ENCODE measurements around the gene NXPH2.
A peak's percentile ranks its signal among the peaks of the same experiment; 100 is the strongest.

The NXPH2 gene

GRCh38 chr2:138630164-138630563 is 150.0 kb downstream of the NXPH2 start:
- DNase-seq, result no peak
- CTCF ChIA-PET, result interaction anchor here (1.1 kb wide), 1 partner anchor 11 kb away, joined by 3 read pairs; no protein-coding TSS in a partner anchor
- 89% methylated on average over 1 of the region's 2 CpGs for WGBS (ENCODE audit: insufficient coverage)

GRCh38 chr2:138626148-138626547 is 154.0 kb downstream of the NXPH2 start:
- DNase-seq, result peak in 2 of 3 donors; percentile 46 to 63
- no peaks in the 10 kb centered on the region for H3K27me3 ChIP-seq (replicated peaks in 2 of 5; ENCODE audit: control insufficient read depth in 4 of 5, insufficient read depth in 5 of 5, low read length in 4 of 5)
- POLR2A ChIA-PET, result no interaction called here
- H3K9me3 ChIP-seq (ENCODE audit: control extremely low read depth in 1 of 5, control insufficient read depth in 4 of 5, insufficient read depth in 2 of 5, low read depth in 1 of 5, low read length in 4 of 5), result no peaks in the 10 kb centered on the region
- CTCF ChIA-PET, result no interaction called here
- 100% methylated on average over 1 of the region's 1 CpG for WGBS (ENCODE audit: insufficient coverage)
- no peak overlapping the region for H3K27ac ChIP-seq (ENCODE audit: insufficient read depth in 1 of 2, low read depth in 1 of 2, low read length in 2 of 2, poor library complexity in 1 of 2, severe bottlenecking in 2 of 2)
- peaks cover 0 to 12% (median 9%) of the 10 kb centered on the region in 4 experiments for H3K4me1 ChIP-seq (ENCODE audit: control extremely low read depth in 1 of 4, control insufficient read depth in 4 of 4, insufficient read depth in 4 of 4, low read length in 3 of 4)
- H3K36me3 ChIP-seq (ENCODE audit: control insufficient read depth in 4 of 4, insufficient read depth in 4 of 4, low read length in 3 of 4), result no peaks in the 10 kb centered on the region
- no peak overlapping the region for H3K4me3 ChIP-seq (ENCODE audit: control insufficient read depth in 1 of 7, extremely low read depth in 1 of 7, insufficient read depth in 4 of 7, low read depth in 2 of 7, low read length in 6 of 7)

More at GRCh38 chr2:138630164-138630563, 150.0 kb downstream of the NXPH2 start:
- no peak overlapping the region for H3K4me3 ChIP-seq (ENCODE audit: control insufficient read depth in 1 of 7, extremely low read depth in 1 of 7, insufficient read depth in 4 of 7, low read depth in 2 of 7, low read length in 6 of 7)
- peaks cover 0 to 8% (median 0%) of the 10 kb centered on the region in 5 experiments for H3K9me3 ChIP-seq (ENCODE audit: control extremely low read depth in 1 of 5, control insufficient read depth in 4 of 5, insufficient read depth in 2 of 5, low read depth in 1 of 5, low read length in 4 of 5)
- H3K27me3 ChIP-seq (replicated peaks in 2 of 5; ENCODE audit: control insufficient read depth in 4 of 5, insufficient read depth in 5 of 5, low read length in 4 of 5), result no peaks in the 10 kb centered on the region
- H3K27ac ChIP-seq (ENCODE audit: insufficient read depth in 1 of 2, low read depth in 1 of 2, low read length in 2 of 2, poor library complexity in 1 of 2, severe bottlenecking in 2 of 2), result no peak overlapping the region
- POLR2A ChIA-PET, result no interaction called here
- H3K4me1 ChIP-seq (ENCODE audit: control extremely low read depth in 1 of 4, control insufficient read depth in 4 of 4, insufficient read depth in 4 of 4, low read length in 3 of 4), result no peaks in the 10 kb centered on the region
- no peaks in the 10 kb centered on the region for H3K36me3 ChIP-seq (ENCODE audit: control insufficient read depth in 4 of 4, insufficient read depth in 4 of 4, low read length in 3 of 4)

- DNase-seq, result peak; percentile 51 to 83 (median 69)
- CTCF ChIA-PET, result interaction anchor here (0.6 kb wide), 1 partner anchor 60 kb away, joined by 3 read pairs; no protein-coding TSS in a partner anchor
Observed at GRCh38 chr2:138622613-138623012, 157.6 kb downstream of the NXPH2 start.

GRCh38 chr2:138621139-138621538 is 159.1 kb downstream of the NXPH2 start:
- H3K36me3 ChIP-seq (ENCODE audit: control insufficient read depth in 4 of 4, insufficient read depth in 4 of 4, low read length in 3 of 4), result no peaks in the 10 kb centered on the region
- H3K27ac ChIP-seq (ENCODE audit: insufficient read depth in 1 of 2, low read depth in 1 of 2, low read length in 2 of 2, poor library complexity in 1 of 2, severe bottlenecking in 2 of 2), result no peak overlapping the region
- H3K9me3 ChIP-seq (ENCODE audit: control extremely low read depth in 1 of 5, control insufficient read depth in 4 of 5, insufficient read depth in 2 of 5, low read depth in 1 of 5, low read length in 4 of 5), result no peaks in the 10 kb centered on the region
- no peak overlapping the region for H3K4me3 ChIP-seq (ENCODE audit: control insufficient read depth in 1 of 7, extremely low read depth in 1 of 7, insufficient read depth in 4 of 7, low read depth in 2 of 7, low read length in 6 of 7)
- 90% methylated on average over 2 of the region's 3 CpGs for WGBS (ENCODE audit: insufficient coverage)
- no peak for DNase-seq
- CTCF ChIA-PET, result no interaction called here
- POLR2A ChIA-PET, result no interaction called here
- H3K27me3 ChIP-seq (replicated peaks in 2 of 5; ENCODE audit: control insufficient read depth in 4 of 5, insufficient read depth in 5 of 5, low read length in 4 of 5), result no peaks in the 10 kb centered on the region
- H3K4me1 ChIP-seq (ENCODE audit: control extremely low read depth in 1 of 4, control insufficient read depth in 4 of 4, insufficient read depth in 4 of 4, low read length in 3 of 4), result peaks cover 0 to 12% (median 9%) of the 10 kb centered on the region in 4 experiments

More at GRCh38 chr2:138622613-138623012, 157.6 kb downstream of the NXPH2 start:
- WGBS (ENCODE audit: insufficient coverage), result 0% methylated on average over 2 of the region's 3 CpGs
- H3K27me3 ChIP-seq (replicated peaks in 2 of 5; ENCODE audit: control insufficient read depth in 4 of 5, insufficient read depth in 5 of 5, low read length in 4 of 5), result no peaks in the 10 kb centered on the region
- POLR2A ChIA-PET, result no interaction called here
- H3K4me1 ChIP-seq (ENCODE audit: control extremely low read depth in 1 of 4, control insufficient read depth in 4 of 4, insufficient read depth in 4 of 4, low read length in 3 of 4), result peaks cover 0 to 12% (median 9%) of the 10 kb centered on the region in 4 experiments
- H3K36me3 ChIP-seq (ENCODE audit: control insufficient read depth in 4 of 4, insufficient read depth in 4 of 4, low read length in 3 of 4), result no peaks in the 10 kb centered on the region
- no peak overlapping the region for H3K27ac ChIP-seq (ENCODE audit: insufficient read depth in 1 of 2, low read depth in 1 of 2, low read length in 2 of 2, poor library complexity in 1 of 2, severe bottlenecking in 2 of 2)
- no peak overlapping the region for H3K4me3 ChIP-seq (ENCODE audit: control insufficient read depth in 1 of 7, extremely low read depth in 1 of 7, insufficient read depth in 4 of 7, low read depth in 2 of 7, low read length in 6 of 7)
- no peaks in the 10 kb centered on the region for H3K9me3 ChIP-seq (ENCODE audit: control extremely low read depth in 1 of 5, control insufficient read depth in 4 of 5, insufficient read depth in 2 of 5, low read depth in 1 of 5, low read length in 4 of 5)

- ChIA-PET POLR2A (interaction anchor here (0.7 kb wide), 1 partner anchor 550 kb away, joined by 5 read pairs; no protein-coding TSS in a partner anchor), CTCF (interaction anchor here (0.6 to 1.6 kb wide), 2 partner anchors 10 to 121 kb away, joined by 3 to 4 read pairs; no protein-coding TSS in a partner anchor)
- peaks cover 0 to 12% (median 9%) of the 10 kb centered on the region in 4 experiments for H3K4me1 ChIP-seq (ENCODE audit: control extremely low read depth in 1 of 4, control insufficient read depth in 4 of 4, insufficient read depth in 4 of 4, low read length in 3 of 4)
- no peaks in the 10 kb centered on the region for H3K36me3 ChIP-seq (ENCODE audit: control insufficient read depth in 4 of 4, insufficient read depth in 4 of 4, low read length in 3 of 4)
- DNase-seq, result no peak
- no CpG with 5 or more reads among the region's 2 CpGs for WGBS (ENCODE audit: insufficient coverage)
- H3K9me3 ChIP-seq (ENCODE audit: control extremely low read depth in 1 of 5, control insufficient read depth in 4 of 5, insufficient read depth in 2 of 5, low read depth in 1 of 5, low read length in 4 of 5), result no peaks in the 10 kb centered on the region
- no peak overlapping the region for H3K27ac ChIP-seq (ENCODE audit: insufficient read depth in 1 of 2, low read depth in 1 of 2, low read length in 2 of 2, poor library complexity in 1 of 2, severe bottlenecking in 2 of 2)
- no peaks in the 10 kb centered on the region for H3K27me3 ChIP-seq (replicated peaks in 2 of 5; ENCODE audit: control insufficient read depth in 4 of 5, insufficient read depth in 5 of 5, low read length in 4 of 5)
- H3K4me3 ChIP-seq (ENCODE audit: control insufficient read depth in 1 of 7, extremely low read depth in 1 of 7, insufficient read depth in 4 of 7, low read depth in 2 of 7, low read length in 6 of 7), result no peak overlapping the region
Observed at GRCh38 chr2:138620431-138620830, 159.8 kb downstream of the NXPH2 start.
